Ovary (tissue), 9 donors: ENCODE measurements around the gene DIPK1C. TPM values are rescaled to one million over a fixed set of nuclear protein-coding genes. Genes with fewer than 3 reads are reported as not detected.

Experiments used
- DNase-seq, 5 donors: peaks; one replicate each; pipeline ENCODE4 v3.0.0-alpha.2; 2019 to 2020
- H3K27ac ChIP-seq, 2 donors: fragments of 200-600 bp; one replicate each; pipeline versions ENCODE4 v1.5.1 to v1.8.0; 2019 to 2022
- H3K27me3 ChIP-seq: fragments of 200-600 bp; one replicate; pipeline ENCODE4 v1.8.0; 2022
- H3K36me3 ChIP-seq: fragments of 200-600 bp; sonication (generic); one replicate; pipeline ENCODE4 v1.5.1; 2019
- H3K4me1 ChIP-seq: one replicate; pipeline ENCODE4 v1.8.1; 2013; ENCODE audit warnings: mild to moderate bottlenecking, moderate library complexity; ENCODE audit not compliant: insufficient read depth
- H3K4me3 ChIP-seq: fragments of 200-600 bp; sonication (generic); one replicate; pipeline ENCODE4 v1.5.1; 2017
- H3K9me3 ChIP-seq, 2 donors: fragments of 200-600 bp in 1 of 2; sonication (generic) in 1 of 2; one replicate each; pipeline versions ENCODE4 v1.5.1 to v1.8.1; 2013 to 2019; ENCODE audit warnings: mild to moderate bottlenecking in 1 of 2, moderate library complexity in 1 of 2
- CTCF ChIP-seq, 3 donors: fragments of 450-650 bp in 2 of 3; fragments of 200-600 bp in 1 of 3; IDR thresholded peaks; one replicate each; pipeline versions ENCODE4 v1.5.1 to v1.8.0; 2016 to 2022; ENCODE audit warnings: antibody characterized with exemption in 3 of 3, mild to moderate bottlenecking in 1 of 3
- EP300 ChIP-seq: sonication (generic); formaldehyde crosslinking; IDR thresholded peaks from one replicate; pipeline ENCODE4 v1.6.1; 2017; ENCODE audit warnings: antibody characterized with exemption
- POLR2A ChIP-seq: fragments of 450-650 bp; IDR thresholded peaks from one replicate; pipeline ENCODE4 v1.6.1; 2017; ENCODE audit warnings: antibody characterized with exemption, mild to moderate bottlenecking, moderate library complexity
- WGBS, 3 donors: extraction: QIAGEN DNeasy Blood & Tissue Kit in 1 of 3; methylation state at CpG; one replicate each; pipeline versions ENCODE4 v1.1.5 to v1.1.7; 2013 to 2017; 5-methylcytosine and 5-hydroxymethylcytosine counted together
- intact Hi-C, 4 donors: fragments of 100-400 bp; cut with DNase I; formaldehyde crosslinking; loops; one replicate each; pipeline versions ENCODE4 v1.11.0 to v1.15.1; 2022 to 2023
- polyA plus RNA-seq, 2 donors: library from polyadenylated mRNA; stranded (reverse); fragments of 200-250 nt in 1 of 2; fragments of 350-450 nt in 1 of 2; fragmentation: Illumina TruSeq in 1 of 2; extraction: RNeasy Lipid Tissue Mini Kit (QIAGEN cat#74804) in 1 of 2; gene quantifications; one replicate each; pipeline ENCODE4 v1.2.3, GENCODE V29; 2013 to 2014
- total RNA-seq, 7 donors: library from RNA; depleted of rRNA in 2 of 7; stranded (reverse); fragments of >200 nt in 2 of 7; fragmentation: NEBNext Ultra II Directional in 3 of 7; extraction: Animal tissue kit (Norgen Biotek cat#: 25700) in 3 of 7; gene quantifications; one replicate each; pipeline versions ENCODE4 v1.1.0 to v1.2.4, GENCODE V29; 2016 to 2023
- donor health status: DM: no; HTN: no; CAD: no; lungs with moderate emphysema.
- donor health status: DM: no; HTN: no; CAD: no.
- donor health status: Bipolar disorder and iron deficiency.
- donor health status: DM: yes; HTN: yes; CAD: no.
- donor health status: DM: no; HTN: no; CAD: no.
- donor health status: DM: yes; HTN: yes; CAD: no.

DIPK1C gene
- total and polyA plus RNA-seq, 9 donors: 0.04 to 0.17 (median 0.05) TPM; not detected in 6

- Histone ChIP-seq H3K4me1 (peaks cover 4% of the 10 kb centered on the region), H3K9me3 (no peaks in the 10 kb centered on the region), H3K36me3 (no peaks in the 10 kb centered on the region), H3K4me3 (no peak overlapping the region), H3K27ac (no peak overlapping the region), H3K27me3 (no peaks in the 10 kb centered on the region)
- no peak for TF ChIP-seq CTCF (IDR thresholded peaks at IDR 0.05)
- TF ChIP-seq EP300: no peak
- no peak for TF ChIP-seq POLR2A
- intact Hi-C loops: no loop called here
- 38 to 66% (median 42%) methylated on average over 1 of the region's 1 CpG for WGBS, 3 donors
- no peak for DNase-seq
These were observed 37.4 kb upstream of the DIPK1C start for GRCh38 chr18:74494514-74494913.

- Histone ChIP-seq H3K27ac (no peak overlapping the region), H3K4me1 (peaks cover 4% of the 10 kb centered on the region), H3K9me3 (no peaks in the 10 kb centered on the region), H3K27me3 (no peaks in the 10 kb centered on the region), H3K4me3 (no peak overlapping the region), H3K36me3 (no peaks in the 10 kb centered on the region)
- intact Hi-C loops: no loop called here
- WGBS, 3 donors: 48 to 57% (median 56%) methylated on average over 1 of the region's 1 CpG
- no peak for TF ChIP-seq POLR2A
- TF ChIP-seq CTCF (IDR thresholded peaks at IDR 0.05): no peak
- no peak for TF ChIP-seq EP300
- no peak for DNase-seq
These were observed 36.6 kb upstream of the DIPK1C start for GRCh38 chr18:74493689-74494088.

GRCh38 chr18:74492259-74492658, 35.2 kb upstream of the DIPK1C start:
- 88 to 95% (median 94%) methylated on average over 3 of the region's 3 CpGs for WGBS, 3 donors
- intact Hi-C loops: no loop called here
- Histone ChIP-seq H3K4me1 (peaks cover 4% of the 10 kb centered on the region), H3K9me3 (no peaks in the 10 kb centered on the region), H3K27me3 (no peaks in the 10 kb centered on the region), H3K4me3 (no peak overlapping the region), H3K36me3 (no peaks in the 10 kb centered on the region), H3K27ac (no peak overlapping the region)
- TF ChIP-seq POLR2A: no peak
- TF ChIP-seq EP300: no peak
- TF ChIP-seq CTCF (IDR thresholded peaks at IDR 0.05): no peak
- DNase-seq: no peak

- Histone ChIP-seq H3K27ac (no peak overlapping the region), H3K4me1 (no peaks in the 10 kb centered on the region), H3K9me3 (no peaks in the 10 kb centered on the region), H3K4me3 (no peak overlapping the region), H3K27me3 (no peaks in the 10 kb centered on the region), H3K36me3 (no peaks in the 10 kb centered on the region)
- TF ChIP-seq CTCF (IDR thresholded peaks at IDR 0.05) (no peak), EP300 (no peak), POLR2A (no peak)
- intact Hi-C loops: no loop called here
- 6 to 11% (median 8%) methylated on average over 7 of the region's 7 CpGs for WGBS, 3 donors
- no peak for DNase-seq
These were observed 32.6 kb upstream of the DIPK1C start for GRCh38 chr18:74489676-74490075.

- DNase-seq: no peak
- H3K4me1 ChIP-seq: no peaks in the 10 kb centered on the region
- no peaks in the 10 kb centered on the region for H3K27me3 ChIP-seq
- H3K27ac ChIP-seq: no peak overlapping the region
- 80 to 87% (median 82%) methylated on average over 8 of the region's 8 CpGs for WGBS, 3 donors
- no peaks in the 10 kb centered on the region for H3K36me3 ChIP-seq
- no peaks in the 10 kb centered on the region for H3K9me3 ChIP-seq
- TF ChIP-seq POLR2A (no peak), CTCF (IDR thresholded peaks at IDR 0.05) (no peak), EP300 (no peak)
- H3K4me3 ChIP-seq: no peak overlapping the region
- intact Hi-C loops: no loop called here
These were observed 31.8 kb upstream of the DIPK1C start for GRCh38 chr18:74488864-74489263.
